HG02870 (cell line): ENCODE data around the gene GLTP.

ENCODE experiments used
- ATAC-seq: cut with Tn5 transposase; IDR thresholded peaks from one replicate; pipeline ENCODE4 v1.9.1; 2021; ENCODE audit warnings: mild to moderate bottlenecking, moderate library complexity; ENCODE audit not compliant: unreplicated experiment

GLTP gene

GRCh38 chr12:109824731-109825130, 55.6 kb downstream of the GLTP start:
- no peak for ATAC-seq

GRCh38 chr12:109822951-109823411, 57.4 kb downstream of the GLTP start:
- ATAC-seq = no peak

GRCh38 chr12:109822416-109822815, 57.9 kb downstream of the GLTP start:
- no peak for ATAC-seq

- no peak for ATAC-seq
These were observed 58.4 kb downstream of the GLTP start for GRCh38 chr12:109821968-109822367.

- ATAC-seq = no peak
These were observed 59.4 kb downstream of the GLTP start for GRCh38 chr12:109820816-109821381.

GRCh38 chr12:109818905-109819500, 61.3 kb downstream of the GLTP start:
- no peak for ATAC-seq

GRCh38 chr12:109818253-109818652, 62.1 kb downstream of the GLTP start:
- ATAC-seq = no peak

- no peak for ATAC-seq
These were observed 62.6 kb downstream of the GLTP start for GRCh38 chr12:109817627-109818231.

- ATAC-seq = no peak
These were observed 63.5 kb downstream of the GLTP start for GRCh38 chr12:109816870-109817269.

- ATAC-seq = no peak
These were observed 64.4 kb downstream of the GLTP start for GRCh38 chr12:109815757-109816617.

GRCh38 chr12:109815225-109815624, 65.1 kb downstream of the GLTP start:
- ATAC-seq = no peak

GRCh38 chr12:109814600-109815150, 65.7 kb downstream of the GLTP start:
- no peak for ATAC-seq

GRCh38 chr12:109813810-109814416, 66.4 kb downstream of the GLTP start:
- no peak for ATAC-seq

GRCh38 chr12:109811624-109811995, 68.7 kb downstream of the GLTP start:
- ATAC-seq = no peak

GRCh38 chr12:109810954-109811623, 69.3 kb downstream of the GLTP start:
- no peak for ATAC-seq

- no peak for ATAC-seq
These were observed 71.3 kb downstream of the GLTP start for GRCh38 chr12:109808876-109809646.

- no peak for ATAC-seq
These were observed 72.2 kb downstream of the GLTP start for GRCh38 chr12:109807954-109808643.

GRCh38 chr12:109804820-109805761, 75.2 kb downstream of the GLTP start:
- ATAC-seq = no peak
